Heart left ventricle (tissue), 13 donors: ENCODE results near the gene AMZ2.

Experiments
- CTCF ChIP-seq, 12 donors: fragments of 200-600 bp; sonication (generic) in 4 of 12; IDR thresholded peaks; one replicate each; pipeline versions ENCODE4 v1.5.0 to v1.8.0; 2018 to 2022; ENCODE audit warnings: antibody characterized with exemption in 12 of 12, mild to moderate bottlenecking in 5 of 12
- POLR2A ChIP-seq, 2 donors: fragments of 450-650 bp; IDR thresholded peaks; one replicate each; pipeline ENCODE4 v1.6.1; 2017; ENCODE audit warnings: antibody characterized with exemption in 2 of 2, mild to moderate bottlenecking in 2 of 2, moderate library complexity in 2 of 2
- donor health status: ischemic (EF 13 %, LVEDD 7.1; RV severe dilation, severe dysfunction).
- donor health status: DM: no; HTN: yes; CAD: no.
- donor health status: DM: no; HTN: no; CAD: no.
- donor health status: ischemic (EF 25% LVEDD 6.9; RV normal size, moderate dysfunction).
- donor health status: ischemic (EF 25% LVEDD 5.7; RV mildly dilated, moderate dysfunction).
- donor health status: ischemic (EF 35%, LVEDD 5.7; RV mildly dilated, moderate dysfunction).
- donor health status: nonischemic (EF 11% LVEDD 7.7; RV severe dilation, severe dysfunction).
- donor health status: DM: yes; HTN: yes; CAD: no.
- donor health status: PGD.
- donor health status: ischemic (EF 29% LVEDD 5.4; RV normal size, mild dysfunction).
- donor health status: nonischemic (EF 23%, LVEDD 6.1; RV moderate dilation, normal function).

- TF ChIP-seq CTCF (IDR thresholded peaks at IDR 0.05), result no peak
- no peak for TF ChIP-seq POLR2A (IDR thresholded peaks at IDR 0.05)
Observed at GRCh38 chr17:68302066-68302564, 54.3 kb downstream of the AMZ2 start.
